GM23248 (cell line): ENCODE data around the gene ULK3.

ENCODE experiments used
- EZH2 ChIP-seq: fragments of 200-600 bp; sonication (generic); IDR thresholded peaks from 2 replicates; pipeline ENCODE4 v1.6.1; 2018; ENCODE audit warnings: antibody characterized with exemption, mild to moderate bottlenecking; ENCODE audit not compliant: insufficient read depth, poor library complexity, severe bottlenecking
- EZH2phosphoT487 ChIP-seq: fragments of 200-600 bp; sonication (generic); IDR thresholded peaks from 2 replicates; pipeline ENCODE4 v1.6.1; 2018; ENCODE audit warnings: antibody characterized with exemption, moderate library complexity, mild to moderate bottlenecking, low read depth; ENCODE audit not compliant: insufficient read depth

DNA sequence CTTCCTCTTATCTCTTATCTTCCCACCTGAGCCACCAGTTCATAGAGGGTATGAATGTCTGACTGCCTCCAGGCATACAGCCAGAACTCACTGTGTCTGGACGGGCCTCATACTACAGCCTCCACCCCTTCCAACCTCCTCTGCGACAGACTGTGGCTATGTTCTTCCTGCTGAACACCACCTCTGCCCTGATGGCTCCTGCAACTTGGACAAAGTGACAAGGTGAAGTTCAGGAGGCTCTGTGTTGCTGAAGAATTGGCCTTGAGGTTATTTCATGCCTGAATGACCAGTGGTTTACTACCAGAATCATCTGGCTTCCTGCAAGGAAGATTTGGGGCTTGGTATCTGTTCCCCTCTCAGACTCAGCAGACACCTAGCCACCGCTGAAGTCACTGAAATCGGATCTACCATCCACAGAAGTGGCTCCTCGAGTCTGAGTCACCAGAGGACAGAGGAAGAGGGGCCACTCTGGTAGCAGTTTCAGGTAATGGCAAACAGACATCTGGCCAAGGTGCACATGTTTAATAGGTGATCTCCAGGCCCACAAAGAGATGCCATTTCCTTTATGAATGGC, 14.2 kb upstream of the ULK3 start:
- no peak for TF ChIP-seq EZH2
- TF ChIP-seq EZH2phosphoT487: no peak
